ENCODE measurements around the gene ANXA8L1. TPM values are rescaled to one million over a fixed set of nuclear protein-coding genes. Genes with fewer than 3 reads are reported as not detected.
"Not testable (repeated sequence)": the region's sequence is repeated elsewhere in the genome, so short reads cannot be mapped to it uniquely, and the experiment has no call there.

The ANXA8L1 gene
- total RNA-seq, 1 experiment from 2014 or later, result 0.57 TPM

DNA sequence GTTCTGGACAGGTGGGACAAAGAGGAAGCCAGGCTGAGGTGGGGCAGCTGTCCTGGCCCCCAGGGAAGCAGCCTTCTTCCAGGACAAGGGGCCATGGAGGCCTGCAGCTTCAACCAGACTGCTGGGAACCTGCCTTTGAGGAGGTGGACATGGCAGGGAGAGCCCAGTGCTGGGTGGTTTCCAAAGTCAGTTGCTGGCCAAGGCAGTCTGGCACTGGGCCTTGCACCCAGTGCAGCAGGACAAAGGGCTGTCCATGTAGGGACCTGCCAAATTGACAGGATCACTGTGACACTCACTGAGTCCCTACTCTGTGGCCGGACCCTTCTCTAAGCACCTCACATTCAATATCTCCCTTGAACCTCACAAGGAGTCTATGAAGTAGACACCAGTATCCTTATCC, 1.4 kb downstream of the ANXA8L1 start:
- not testable (repeated sequence) for H3K4me1 Mint-ChIP-seq (ENCODE audit: low read depth, unreplicated experiment); H3K36me3 Mint-ChIP-seq (ENCODE audit: insufficient read depth, unreplicated experiment)

DNA sequence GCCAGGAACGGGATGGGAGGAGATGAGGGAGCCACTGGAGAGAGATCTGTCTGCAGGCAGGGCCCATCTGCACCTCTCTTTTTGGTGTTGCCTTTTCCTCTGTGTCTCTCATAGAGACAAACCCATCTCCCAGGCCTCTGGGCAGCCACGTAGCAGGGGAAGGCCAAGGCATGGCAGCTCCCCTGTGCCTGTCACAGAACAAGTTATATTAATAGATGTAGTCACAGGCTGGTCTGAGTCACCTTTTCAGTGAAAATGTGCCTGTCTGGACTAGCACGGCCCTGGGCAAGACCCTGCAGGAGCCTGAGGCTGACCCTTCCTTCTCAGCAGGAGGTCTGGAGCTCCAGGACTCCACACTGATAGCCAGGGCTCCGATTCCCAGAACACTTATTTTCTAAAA, 2.1 kb downstream of the ANXA8L1 start:
- CTCF ChIA-PET; intact Hi-C loops (cut with micrococcal nuclease; ENCODE audit: unreplicated experiment); H3K27ac Mint-ChIP-seq (ENCODE audit: unreplicated experiment); H3K4me3 Mint-ChIP-seq (ENCODE audit: low read depth, unreplicated experiment); H3K9me3 Mint-ChIP-seq (ENCODE audit: low read depth, unreplicated experiment); H3K36me3 Mint-ChIP-seq (ENCODE audit: insufficient read depth, unreplicated experiment); BruUV-seq (replicated peaks); H3K27me3 Mint-ChIP-seq (ENCODE audit: unreplicated experiment); H3K4me1 Mint-ChIP-seq (ENCODE audit: low read depth, unreplicated experiment); DNase-seq: not testable (repeated sequence)

More for the DNA sequence above, 1.4 kb downstream of the ANXA8L1 start:
- CTCF ChIA-PET; DNase-seq; H3K27ac Mint-ChIP-seq (ENCODE audit: unreplicated experiment); H3K4me3 Mint-ChIP-seq (ENCODE audit: low read depth, unreplicated experiment); H3K9me3 Mint-ChIP-seq (ENCODE audit: low read depth, unreplicated experiment); BruUV-seq (replicated peaks); H3K27me3 Mint-ChIP-seq (ENCODE audit: unreplicated experiment); intact Hi-C loops (cut with micrococcal nuclease; ENCODE audit: unreplicated experiment): not testable (repeated sequence)

DNA sequence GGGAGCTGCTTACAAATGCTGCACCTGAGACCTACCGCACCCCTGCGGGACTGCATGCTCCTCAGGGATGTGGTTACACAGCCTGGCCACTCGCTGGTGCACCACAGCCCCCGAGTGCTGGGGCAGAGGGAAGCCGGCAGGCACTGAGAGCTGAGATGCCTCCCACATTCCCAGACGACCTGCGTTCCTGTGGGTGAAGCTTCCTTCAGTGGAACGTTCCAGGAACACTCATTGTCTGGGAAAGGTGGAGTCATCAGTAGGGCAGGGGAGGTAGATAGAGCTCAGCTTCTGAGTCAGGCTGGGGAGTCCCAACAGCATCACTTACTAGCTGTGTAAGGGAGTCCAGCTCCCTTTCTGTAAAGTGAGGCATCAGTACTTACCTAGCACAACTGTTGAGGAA, 2.5 kb downstream of the ANXA8L1 start:
- DNase-seq, result peak; percentile 51
- CTCF ChIA-PET; H3K9me3 Mint-ChIP-seq (ENCODE audit: low read depth, unreplicated experiment); H3K36me3 Mint-ChIP-seq (ENCODE audit: insufficient read depth, unreplicated experiment); BruUV-seq (replicated peaks); H3K4me1 Mint-ChIP-seq (ENCODE audit: low read depth, unreplicated experiment); H3K27ac Mint-ChIP-seq (ENCODE audit: unreplicated experiment); H3K4me3 Mint-ChIP-seq (ENCODE audit: low read depth, unreplicated experiment); H3K27me3 Mint-ChIP-seq (ENCODE audit: unreplicated experiment); intact Hi-C loops (cut with micrococcal nuclease; ENCODE audit: unreplicated experiment): not testable (repeated sequence)

DNA sequence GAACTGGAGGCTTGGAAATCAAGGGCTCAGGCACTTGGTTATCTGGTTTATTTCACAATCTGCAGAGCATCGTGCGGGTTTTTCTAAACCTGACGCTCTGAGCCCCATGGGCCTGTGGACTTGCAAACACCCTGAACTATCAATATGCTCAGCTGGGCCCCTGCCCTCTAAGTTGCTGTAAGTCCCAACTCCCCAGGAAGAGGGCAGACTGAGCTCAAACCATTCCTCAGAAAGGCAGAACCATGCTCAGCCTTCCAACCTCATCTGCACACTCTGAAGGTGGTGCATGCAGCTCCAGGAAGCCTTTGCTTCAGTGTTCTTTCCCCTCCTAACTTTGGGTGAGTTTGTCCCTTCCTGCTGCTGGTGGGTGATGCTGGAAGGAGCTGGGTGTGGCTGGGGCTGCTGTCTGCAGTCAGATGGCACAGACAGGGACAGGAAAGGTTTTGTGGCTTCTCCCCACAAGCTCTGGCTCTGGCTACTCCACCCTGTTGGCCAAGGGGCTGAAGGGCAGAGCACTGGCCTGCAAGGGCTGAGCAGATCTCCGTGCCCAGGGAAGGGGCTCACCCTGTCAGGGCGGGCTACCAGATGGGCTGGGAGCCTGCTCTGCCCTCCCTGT, 3.8 kb downstream of the ANXA8L1 start:
- H3K9me3 Mint-ChIP-seq (ENCODE audit: low read depth, unreplicated experiment); DNase-seq; CTCF ChIA-PET; H3K4me1 Mint-ChIP-seq (ENCODE audit: low read depth, unreplicated experiment); H3K27me3 Mint-ChIP-seq (ENCODE audit: unreplicated experiment); BruUV-seq (replicated peaks); H3K4me3 Mint-ChIP-seq (ENCODE audit: low read depth, unreplicated experiment); intact Hi-C loops (cut with micrococcal nuclease; ENCODE audit: unreplicated experiment); H3K36me3 Mint-ChIP-seq (ENCODE audit: insufficient read depth, unreplicated experiment); H3K27ac Mint-ChIP-seq (ENCODE audit: unreplicated experiment): not testable (repeated sequence)

DNA sequence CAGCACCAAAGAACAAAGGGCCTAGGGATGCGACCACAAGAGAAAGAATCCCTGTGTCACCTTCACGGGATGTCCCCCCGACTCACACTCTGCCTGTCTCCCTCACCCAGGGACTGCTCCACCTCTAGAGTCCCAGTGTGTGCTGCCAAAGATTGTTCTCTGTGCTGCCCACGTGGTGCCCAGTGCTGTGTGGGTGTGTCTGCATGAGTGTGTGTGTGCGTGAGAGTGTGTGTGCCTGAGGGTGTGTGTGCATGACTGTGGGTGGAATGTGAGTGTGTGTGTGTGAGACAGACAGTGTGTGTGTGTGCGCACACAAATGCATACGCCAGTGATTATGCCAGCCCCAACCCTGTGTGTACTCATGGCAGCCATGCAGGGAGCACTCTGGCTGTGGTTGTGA, 10.3 kb downstream of the ANXA8L1 start:
- H3K27me3 Mint-ChIP-seq (ENCODE audit: unreplicated experiment); CTCF ChIA-PET; intact Hi-C loops (cut with micrococcal nuclease; ENCODE audit: unreplicated experiment); H3K36me3 Mint-ChIP-seq (ENCODE audit: insufficient read depth, unreplicated experiment); H3K27ac Mint-ChIP-seq (ENCODE audit: unreplicated experiment); DNase-seq; BruUV-seq (replicated peaks); H3K9me3 Mint-ChIP-seq (ENCODE audit: low read depth, unreplicated experiment); H3K4me3 Mint-ChIP-seq (ENCODE audit: low read depth, unreplicated experiment); H3K4me1 Mint-ChIP-seq (ENCODE audit: low read depth, unreplicated experiment): not testable (repeated sequence)

DNA sequence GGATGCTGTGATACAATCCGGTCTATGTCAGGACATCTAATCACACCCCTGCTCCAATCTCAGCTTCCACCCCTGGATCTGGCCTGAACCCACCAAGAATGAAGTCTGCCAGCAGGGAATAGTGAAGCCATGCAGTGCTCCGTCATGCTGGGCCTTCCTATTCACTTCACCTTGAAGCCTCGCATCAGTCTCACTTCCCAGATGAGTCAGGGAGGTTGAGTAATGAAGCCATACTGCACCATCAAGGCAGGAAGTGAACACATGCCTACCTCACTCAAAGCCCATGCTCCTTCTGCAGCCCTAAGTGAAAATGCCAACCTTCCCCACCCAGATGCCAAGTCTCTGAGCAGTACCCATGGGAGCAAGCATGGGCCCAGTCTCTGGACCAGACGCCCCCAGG, 11.1 kb downstream of the ANXA8L1 start:
- H3K4me1 Mint-ChIP-seq (ENCODE audit: low read depth, unreplicated experiment); DNase-seq; BruUV-seq (replicated peaks); intact Hi-C loops (cut with micrococcal nuclease; ENCODE audit: unreplicated experiment); H3K27me3 Mint-ChIP-seq (ENCODE audit: unreplicated experiment); H3K4me3 Mint-ChIP-seq (ENCODE audit: low read depth, unreplicated experiment); H3K36me3 Mint-ChIP-seq (ENCODE audit: insufficient read depth, unreplicated experiment); H3K27ac Mint-ChIP-seq (ENCODE audit: unreplicated experiment); CTCF ChIA-PET; H3K9me3 Mint-ChIP-seq (ENCODE audit: low read depth, unreplicated experiment): not testable (repeated sequence)

DNA sequence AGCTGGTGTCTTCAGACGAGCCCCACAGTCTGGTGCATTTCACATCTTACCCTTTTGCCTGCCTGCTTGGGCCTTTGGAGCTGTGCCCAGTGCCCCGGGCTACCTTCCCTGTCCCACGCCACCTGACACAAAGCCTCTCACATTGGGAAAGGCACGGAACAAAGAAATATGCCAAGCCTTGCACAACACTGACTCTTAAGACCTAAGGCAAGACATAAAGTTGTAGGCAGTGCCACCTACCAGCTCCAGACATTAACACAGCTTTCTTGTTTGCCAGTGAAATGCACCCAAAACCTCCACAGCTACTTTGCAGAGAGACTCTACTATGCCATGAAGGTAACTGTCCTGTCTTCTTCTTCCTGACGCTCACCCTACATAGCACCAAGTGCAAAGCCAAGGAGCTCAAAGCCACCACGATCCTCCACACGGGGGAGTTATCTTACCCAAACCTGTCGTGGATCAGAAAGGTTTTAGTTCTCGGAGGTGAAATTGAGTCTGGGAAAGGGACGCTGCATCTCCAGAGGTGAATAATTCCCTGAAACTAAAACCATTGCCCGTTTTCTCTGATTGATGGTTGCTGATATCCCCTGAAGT, 11.8 kb downstream of the ANXA8L1 start:
- H3K36me3 Mint-ChIP-seq (ENCODE audit: insufficient read depth, unreplicated experiment); H3K9me3 Mint-ChIP-seq (ENCODE audit: low read depth, unreplicated experiment); H3K4me1 Mint-ChIP-seq (ENCODE audit: low read depth, unreplicated experiment); H3K27ac Mint-ChIP-seq (ENCODE audit: unreplicated experiment); BruUV-seq (replicated peaks); H3K27me3 Mint-ChIP-seq (ENCODE audit: unreplicated experiment); DNase-seq; H3K4me3 Mint-ChIP-seq (ENCODE audit: low read depth, unreplicated experiment); intact Hi-C loops (cut with micrococcal nuclease; ENCODE audit: unreplicated experiment); CTCF ChIA-PET: not testable (repeated sequence)

DNA sequence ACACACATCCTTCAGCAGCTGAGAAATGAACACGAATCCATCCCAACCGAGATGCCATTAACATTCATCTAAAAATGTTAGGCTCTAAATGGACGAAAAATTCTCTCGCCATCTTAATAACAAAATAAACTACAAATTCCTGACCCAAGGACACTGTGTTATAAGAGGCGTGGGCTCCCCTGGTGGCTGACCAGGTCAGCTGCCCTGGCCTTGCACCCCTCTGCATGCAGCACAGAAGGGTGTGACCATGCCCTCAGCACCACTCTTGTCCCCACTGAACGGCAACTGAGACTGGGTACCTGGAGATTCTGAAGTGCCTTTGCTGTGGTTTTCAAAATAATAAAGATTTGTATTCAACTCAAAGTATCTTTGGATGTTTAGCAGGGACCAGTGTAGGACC, 15.8 kb downstream of the ANXA8L1 start:
- CTCF ChIA-PET; H3K36me3 Mint-ChIP-seq (ENCODE audit: insufficient read depth, unreplicated experiment); H3K9me3 Mint-ChIP-seq (ENCODE audit: low read depth, unreplicated experiment); intact Hi-C loops (cut with micrococcal nuclease; ENCODE audit: unreplicated experiment); BruUV-seq (replicated peaks); H3K27ac Mint-ChIP-seq (ENCODE audit: unreplicated experiment); DNase-seq; H3K4me3 Mint-ChIP-seq (ENCODE audit: low read depth, unreplicated experiment); H3K27me3 Mint-ChIP-seq (ENCODE audit: unreplicated experiment): not testable (repeated sequence)
- peaks cover 17% of the 10 kb centered on the region for H3K4me1 Mint-ChIP-seq (ENCODE audit: low read depth, unreplicated experiment)

DNA sequence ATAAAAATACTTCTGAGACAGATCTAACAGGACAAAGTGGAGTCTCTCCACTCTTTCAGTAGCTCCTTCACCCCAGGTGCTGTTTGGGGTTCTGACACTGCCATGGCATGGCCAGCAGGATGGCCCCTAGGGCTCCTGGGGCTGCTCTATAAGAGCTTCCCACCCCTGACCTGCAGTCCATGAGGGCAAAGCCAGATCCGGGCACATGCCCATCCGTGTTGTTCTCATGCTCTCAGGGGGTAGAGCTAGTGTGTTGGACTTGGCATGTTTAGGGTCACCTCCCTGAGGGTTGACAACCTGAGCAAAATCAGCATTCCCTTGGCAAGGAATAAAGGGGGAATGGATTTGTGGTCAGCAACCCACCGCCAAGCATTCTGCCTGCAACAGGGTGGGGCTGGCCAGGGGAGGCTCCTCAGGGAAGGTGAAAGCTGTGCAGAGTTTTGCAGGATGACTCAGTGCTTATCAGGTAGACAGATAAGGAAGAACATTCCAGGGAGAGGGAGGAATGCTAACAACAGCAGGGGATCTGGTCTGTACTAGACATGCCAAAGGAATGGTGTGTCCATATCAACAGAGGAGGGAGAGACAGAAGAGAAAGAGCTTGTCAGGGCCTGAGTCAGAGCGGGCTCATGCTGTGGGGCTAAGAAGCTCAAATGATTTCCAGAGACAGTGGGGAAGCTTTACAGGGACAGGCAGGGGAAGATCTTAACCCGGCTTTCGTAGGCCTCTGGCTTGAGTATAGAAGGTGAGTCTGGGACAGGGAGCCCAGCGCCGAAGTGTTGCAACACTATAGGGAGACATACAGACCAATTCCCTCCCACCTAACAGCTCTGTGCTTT, 21.1 kb downstream of the ANXA8L1 start:
- BruUV-seq (replicated peaks); H3K27ac Mint-ChIP-seq (ENCODE audit: unreplicated experiment); intact Hi-C loops (cut with micrococcal nuclease; ENCODE audit: unreplicated experiment); H3K4me3 Mint-ChIP-seq (ENCODE audit: low read depth, unreplicated experiment); H3K27me3 Mint-ChIP-seq (ENCODE audit: unreplicated experiment); H3K9me3 Mint-ChIP-seq (ENCODE audit: low read depth, unreplicated experiment): not testable (repeated sequence)
- Mint-ChIP-seq H3K4me1 (ENCODE audit: low read depth, unreplicated experiment) (peaks cover 47% of the 10 kb centered on the region), H3K36me3 (ENCODE audit: insufficient read depth, unreplicated experiment) (peaks cover 13% of the 10 kb centered on the region)
- peak; percentile 62 for DNase-seq
- CTCF ChIA-PET, result interaction anchor here (0.6 to 0.8 kb wide), 2 partner anchors 167 to 1336 kb away, joined by 4 read pairs; no protein-coding TSS in a partner anchor

DNA sequence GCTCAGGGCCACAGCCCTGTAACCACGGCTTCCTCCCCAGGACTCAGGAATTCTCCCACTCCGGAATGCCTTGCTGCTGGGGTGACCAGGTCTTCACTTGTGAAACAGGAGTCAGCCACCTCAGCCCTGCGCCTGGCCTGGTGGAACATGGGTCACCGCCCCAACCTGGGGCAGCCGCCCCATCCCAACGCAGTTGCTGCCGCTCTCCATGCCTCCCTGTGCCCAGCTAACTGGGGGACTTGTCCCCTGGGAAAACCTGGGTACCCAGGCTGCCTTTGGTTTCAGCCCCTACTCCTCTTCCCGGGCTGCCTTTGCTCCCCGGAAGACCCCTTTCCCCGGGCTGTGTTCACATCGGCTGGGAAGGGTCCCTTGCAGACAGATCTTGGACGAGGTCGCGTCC, 22.2 kb downstream of the ANXA8L1 start:
- Mint-ChIP-seq H3K4me3 (ENCODE audit: low read depth, unreplicated experiment) (peak overlapping the region; percentile 67), H3K36me3 (ENCODE audit: insufficient read depth, unreplicated experiment) (peaks cover 13% of the 10 kb centered on the region), H3K4me1 (ENCODE audit: low read depth, unreplicated experiment) (peaks cover 47% of the 10 kb centered on the region), H3K27ac (ENCODE audit: unreplicated experiment) (peak overlapping the region; percentile 29)
- CTCF ChIA-PET; H3K9me3 Mint-ChIP-seq (ENCODE audit: low read depth, unreplicated experiment); H3K27me3 Mint-ChIP-seq (ENCODE audit: unreplicated experiment); BruUV-seq (replicated peaks); intact Hi-C loops (cut with micrococcal nuclease; ENCODE audit: unreplicated experiment): not testable (repeated sequence)
- DNase-seq, result peak; percentile 31
